OCI-LY7 (cell line): ENCODE results near the gene MYCT1. TPM values are rescaled to one million over a fixed set of nuclear protein-coding genes. Genes with fewer than 3 reads are reported as not detected.

Experiments
- BruUV-seq: library from RNA; stranded (reverse); fragments of 400-500 nt; replicated peaks from 2 replicates; lab custom pipeline; 2021; lab: Mats Ljungman, UMichigan
- CTCF ChIA-PET: fragments of 300-600 bp; sonication (Branson Sonifier 250); formaldehyde crosslinking; loops from one replicate; lab custom pipeline; 2022; ENCODE audit warnings: antibody characterized with exemption; ENCODE audit not compliant: unreplicated experiment; lab: Charles Lee
- POLR2A ChIA-PET: fragments of 300-600 bp; sonication (Branson Sonifier 250); formaldehyde crosslinking; loops from one replicate; lab custom pipeline; 2022; ENCODE audit warnings: antibody characterized with exemption; lab: Charles Lee
- DNase-seq: peaks from one replicate; pipeline ENCODE4 v3.0.0-alpha.2; 2015; ENCODE audit warnings: low spot score
- H2AFZ ChIP-seq: fragments of 200-600 bp; sonication (generic), shearing (Covaris generic); 2 replicates; pipeline ENCODE4 v1.6.1; 2014; ENCODE audit warnings: mild to moderate bottlenecking, antibody characterized with exemption, low read length, moderate library complexity
- H3K27ac ChIP-seq: fragments of 200-600 bp; sonication (generic); 2 replicates; pipeline ENCODE4 v1.5.1; 2014; ENCODE audit warnings: mixed run types, low read depth, mild to moderate bottlenecking, moderate library complexity, low read length, inconsistent platforms; ENCODE audit not compliant: poor library complexity, severe bottlenecking
- H3K36me3 ChIP-seq: fragments of 200-600 bp; sonication (generic); 2 replicates; pipeline ENCODE4 v1.6.1; 2014; ENCODE audit warnings: mild to moderate bottlenecking, antibody characterized with exemption, low read length, moderate library complexity, mixed read lengths; ENCODE audit not compliant: insufficient read depth
- H3K4me1 ChIP-seq: fragments of 200-600 bp; sonication (generic); 2 replicates; pipeline ENCODE4 v1.5.1; 2014; ENCODE audit warnings: mild to moderate bottlenecking, low read length; ENCODE audit not compliant: insufficient read depth, poor library complexity, severe bottlenecking
- H3K4me2 ChIP-seq: fragments of 200-600 bp; sonication (generic); 2 replicates; pipeline ENCODE4 v1.6.1; 2014; ENCODE audit warnings: mild to moderate bottlenecking, low read length
- H3K4me3 ChIP-seq: fragments of 200-600 bp; sonication (generic); 2 replicates; pipeline ENCODE4 v1.5.1; 2014; ENCODE audit warnings: mild to moderate bottlenecking, low read depth, low read length; ENCODE audit not compliant: poor library complexity, severe bottlenecking
- H3K79me2 ChIP-seq: fragments of 200-600 bp; sonication (generic); 2 replicates; pipeline ENCODE4 v1.6.1; 2016; ENCODE audit warnings: low read depth, mild to moderate bottlenecking, low read length, moderate library complexity, mixed read lengths; ENCODE audit not compliant: insufficient read depth
- H3K9me2 ChIP-seq: fragments of 200-600 bp; sonication (generic); 2 replicates; pipeline ENCODE4 v1.6.1; 2016; ENCODE audit warnings: mild to moderate bottlenecking, low read length, mixed read lengths; ENCODE audit not compliant: insufficient read depth
- H3K9me3 ChIP-seq: fragments of 200-600 bp; sonication (generic); 2 replicates; pipeline ENCODE4 v1.6.1; 2014; ENCODE audit warnings: mild to moderate bottlenecking, mixed run types, low read length, mixed read lengths
- H4K20me1 ChIP-seq: fragments of 200-600 bp; sonication (generic); 2 replicates; pipeline ENCODE4 v1.6.1; 2014; ENCODE audit warnings: mild to moderate bottlenecking, antibody characterized with exemption, low read length, moderate library complexity, mixed read lengths; ENCODE audit not compliant: insufficient read depth
- EZH2phosphoT487 ChIP-seq: fragments of 200-600 bp; sonication (generic); IDR thresholded peaks from 2 replicates; pipeline ENCODE4 v1.6.1; 2018; ENCODE audit warnings: low read depth, borderline replicate concordance, mild to moderate bottlenecking, mixed run types, antibody characterized with exemption, low read length, moderate library complexity, mixed read lengths
- intact Hi-C: fragments of 100-400 bp; cut with micrococcal nuclease; formaldehyde crosslinking; loops from one replicate; pipeline ENCODE4 v1.10.0; 2022; ENCODE audit not compliant: unreplicated experiment
- total RNA-seq, 2 experiments: library from RNA; depleted of rRNA in 1 of 2; stranded (reverse); fragments of >200 nt in 1 of 2; shearing (Covaris generic) in 1 of 2; gene quantifications; 2 replicates each; pipeline ENCODE4 v1.2.3, GENCODE V29; 2014 to 2022
- TF ChIP-seq, protein P1 (sequence below): fragments of 200-600 bp; sonication (generic); conservative IDR thresholded peaks from 2 replicates; pipeline ENCODE4 v1.5.1; 2014; ENCODE audit warnings: mild to moderate bottlenecking, antibody characterized with exemption, low read length, moderate library complexity, mixed read lengths

The MYCT1 gene
- total RNA-seq, 2 experiments from 2014 or later: 0.47 to 3.5 TPM

GRCh38 chr6:152769159-152769558 is 71.5 kb downstream of the MYCT1 start:
- CTCF ChIA-PET: no interaction called here
- Histone ChIP-seq H2AFZ (no peak overlapping the region), H3K9me3 (no peaks in the 10 kb centered on the region), H3K9me2 (no peaks in the 10 kb centered on the region), H3K79me2 (no peaks in the 10 kb centered on the region), H3K4me1 (no peaks in the 10 kb centered on the region), H3K4me3 (no peak overlapping the region), H3K4me2 (no peak overlapping the region), H3K27ac (no peak overlapping the region), H4K20me1 (no peaks in the 10 kb centered on the region), H3K36me3 (no peaks in the 10 kb centered on the region)
- no peak for TF ChIP-seq EZH2phosphoT487
- POLR2A ChIA-PET: interaction anchor here (1.1 kb wide), 1 partner anchor 167 kb away, joined by 5 read pairs; no protein-coding TSS in a partner anchor
- BruUV-seq: no TSS peak
- intact Hi-C loops: no loop called here
- DNase-seq: no peak

DNA sequence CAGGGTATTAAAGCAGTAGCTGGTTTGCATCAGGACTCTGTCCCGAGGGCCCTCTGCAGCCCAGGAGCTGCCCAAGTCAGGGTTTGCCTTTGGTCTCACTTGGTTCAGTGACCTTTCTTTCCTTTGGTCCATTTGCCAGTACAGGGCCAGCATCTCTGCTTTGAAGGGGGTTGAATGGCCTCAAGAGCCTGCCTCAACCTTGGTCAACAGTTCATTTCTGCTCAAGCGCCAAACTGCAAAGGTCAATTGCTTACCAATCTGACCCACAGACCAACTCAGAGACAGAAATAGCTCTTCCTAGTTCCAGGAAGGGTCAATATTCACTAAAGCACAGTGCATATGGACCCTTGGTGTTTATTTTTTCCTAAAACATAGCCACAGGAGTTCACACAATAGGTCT is 72.3 kb downstream of the MYCT1 start:
- H3K4me1 ChIP-seq: no peaks in the 10 kb centered on the region
- DNase-seq: no peak
- H3K27ac ChIP-seq: no peak overlapping the region
- ChIA-PET POLR2A (interaction anchor here (0.8 to 1.3 kb wide), 2 partner anchors 11 to 19 kb away, joined by 3 to 6 read pairs; no protein-coding TSS in a partner anchor), CTCF (interaction anchor here (0.6 kb wide), 1 partner anchor 549 kb away, joined by 4 read pairs; no protein-coding TSS in a partner anchor)
- H3K79me2 ChIP-seq: no peaks in the 10 kb centered on the region
- H3K9me2 ChIP-seq: no peaks in the 10 kb centered on the region
- no peak overlapping the region for H3K4me2 ChIP-seq
- no peaks in the 10 kb centered on the region for H3K36me3 ChIP-seq
- no peaks in the 10 kb centered on the region for H4K20me1 ChIP-seq
- intact Hi-C loops: no loop called here
- no peak overlapping the region for H3K4me3 ChIP-seq
- TF ChIP-seq EZH2phosphoT487: no peak
- TF ChIP-seq, protein P1, sequence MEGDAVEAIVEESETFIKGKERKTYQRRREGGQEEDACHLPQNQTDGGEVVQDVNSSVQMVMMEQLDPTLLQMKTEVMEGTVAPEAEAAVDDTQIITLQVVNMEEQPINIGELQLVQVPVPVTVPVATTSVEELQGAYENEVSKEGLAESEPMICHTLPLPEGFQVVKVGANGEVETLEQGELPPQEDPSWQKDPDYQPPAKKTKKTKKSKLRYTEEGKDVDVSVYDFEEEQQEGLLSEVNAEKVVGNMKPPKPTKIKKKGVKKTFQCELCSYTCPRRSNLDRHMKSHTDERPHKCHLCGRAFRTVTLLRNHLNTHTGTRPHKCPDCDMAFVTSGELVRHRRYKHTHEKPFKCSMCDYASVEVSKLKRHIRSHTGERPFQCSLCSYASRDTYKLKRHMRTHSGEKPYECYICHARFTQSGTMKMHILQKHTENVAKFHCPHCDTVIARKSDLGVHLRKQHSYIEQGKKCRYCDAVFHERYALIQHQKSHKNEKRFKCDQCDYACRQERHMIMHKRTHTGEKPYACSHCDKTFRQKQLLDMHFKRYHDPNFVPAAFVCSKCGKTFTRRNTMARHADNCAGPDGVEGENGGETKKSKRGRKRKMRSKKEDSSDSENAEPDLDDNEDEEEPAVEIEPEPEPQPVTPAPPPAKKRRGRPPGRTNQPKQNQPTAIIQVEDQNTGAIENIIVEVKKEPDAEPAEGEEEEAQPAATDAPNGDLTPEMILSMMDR: no peak
- BruUV-seq: no TSS peak
- no peaks in the 10 kb centered on the region for H3K9me3 ChIP-seq
- H2AFZ ChIP-seq: no peak overlapping the region

- Histone ChIP-seq H3K9me2 (no peaks in the 10 kb centered on the region), H3K4me1 (no peaks in the 10 kb centered on the region), H3K36me3 (no peaks in the 10 kb centered on the region), H3K27ac (no peak overlapping the region), H3K4me2 (no peak overlapping the region), H3K79me2 (no peaks in the 10 kb centered on the region), H3K4me3 (no peak overlapping the region), H4K20me1 (no peaks in the 10 kb centered on the region), H3K9me3 (no peaks in the 10 kb centered on the region), H2AFZ (no peak overlapping the region)
- DNase-seq: no peak
- intact Hi-C loops: no loop called here
- POLR2A ChIA-PET: interaction anchor here (0.6 to 1.3 kb wide), 2 partner anchors 17 to 18 kb away, joined by 3 read pairs; no protein-coding TSS in a partner anchor
- CTCF ChIA-PET: no interaction called here
- BruUV-seq: no TSS peak
- TF ChIP-seq EZH2phosphoT487: no peak
- TF ChIP-seq, protein P1: no peak
Observed at GRCh38 chr6:152771061-152771687, 73.5 kb downstream of the MYCT1 start.

Other genes starting within 250 kb of the MYCT1 start
- gene SYNE1, start 60.5 kb upstream of the MYCT1 start, total RNA-seq (2014; rRNA removed; shearing (Covaris generic)): 53.1 and 74.6 TPM in 2 replicates
- gene SYNE1, start 60.5 kb upstream of the MYCT1 start, total RNA-seq (2022): 140 and 174 TPM in 2 replicates
- gene VIP, start 52.9 kb downstream of the MYCT1 start, total RNA-seq (2014; rRNA removed; shearing (Covaris generic)): not detected in 2 replicates
- not detected in 2 replicates for gene VIP, start 52.9 kb downstream of the MYCT1 start, total RNA-seq (2022)